Stimulated activated CD4-positive, alpha-beta T cell treated with anti-CD3 and anti-CD28 coated beads, Interleukin-2, amount 100 ng/mL, for 24 hours (primary cell): ENCODE measurements around the gene IL17F.

ENCODE experiments used
- DNase-seq, 2 donors: peaks; one replicate each; pipeline ENCODE4 v3.0.0-alpha.2; 2020

Gene IL17F

DNA sequence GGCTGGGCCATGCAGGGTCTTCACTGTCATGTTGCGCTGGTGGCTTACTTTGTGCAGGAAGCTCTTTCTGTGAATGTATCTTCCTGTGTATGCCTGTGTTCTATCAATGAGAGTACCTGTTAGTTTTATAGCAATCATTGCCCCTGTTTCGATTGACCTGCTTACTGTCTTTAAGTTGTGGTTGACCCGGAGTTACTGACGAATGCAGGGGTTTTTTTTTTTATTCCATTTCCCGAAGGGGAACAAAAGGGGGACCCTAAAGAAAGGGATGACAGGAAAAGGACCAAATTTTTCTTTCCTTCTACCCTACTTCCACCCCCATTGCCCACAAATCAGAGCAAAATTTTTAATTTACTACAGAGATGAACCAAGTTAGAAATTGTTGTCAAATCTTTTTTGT is at the start of gene IL17F:
TSS of gene IL17F (minus strand) at position 101 of the 400 bp plus-strand sequence. CDS start at position 30, 71 bp downstream.
- DNase-seq = no peak

DNA sequence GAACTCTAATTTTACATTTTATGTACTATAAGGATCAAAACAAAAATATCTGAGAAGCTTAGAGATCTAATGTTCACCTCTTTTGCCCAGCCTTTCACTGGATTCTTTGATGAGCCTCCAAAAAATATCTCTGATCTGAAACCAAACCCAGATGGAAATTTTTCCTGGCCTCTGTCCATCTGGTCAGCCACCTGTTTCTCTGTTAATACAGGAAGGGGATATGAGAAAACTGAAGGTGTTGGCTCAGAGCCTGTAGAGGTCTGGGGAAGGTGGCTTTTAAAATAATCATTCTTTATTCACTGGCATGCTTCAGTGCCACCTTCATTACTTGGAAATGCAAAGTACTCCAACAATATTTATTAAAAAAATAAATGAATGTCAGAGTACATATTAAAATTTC is 48.8 kb upstream of the IL17F start:
- no peak for DNase-seq

GRCh38 chr6:52288841-52289240 is 44.5 kb upstream of the IL17F start:
- DNase-seq = no peak

GRCh38 chr6:52288216-52288615 is 43.9 kb upstream of the IL17F start:
- no peak for DNase-seq

DNA sequence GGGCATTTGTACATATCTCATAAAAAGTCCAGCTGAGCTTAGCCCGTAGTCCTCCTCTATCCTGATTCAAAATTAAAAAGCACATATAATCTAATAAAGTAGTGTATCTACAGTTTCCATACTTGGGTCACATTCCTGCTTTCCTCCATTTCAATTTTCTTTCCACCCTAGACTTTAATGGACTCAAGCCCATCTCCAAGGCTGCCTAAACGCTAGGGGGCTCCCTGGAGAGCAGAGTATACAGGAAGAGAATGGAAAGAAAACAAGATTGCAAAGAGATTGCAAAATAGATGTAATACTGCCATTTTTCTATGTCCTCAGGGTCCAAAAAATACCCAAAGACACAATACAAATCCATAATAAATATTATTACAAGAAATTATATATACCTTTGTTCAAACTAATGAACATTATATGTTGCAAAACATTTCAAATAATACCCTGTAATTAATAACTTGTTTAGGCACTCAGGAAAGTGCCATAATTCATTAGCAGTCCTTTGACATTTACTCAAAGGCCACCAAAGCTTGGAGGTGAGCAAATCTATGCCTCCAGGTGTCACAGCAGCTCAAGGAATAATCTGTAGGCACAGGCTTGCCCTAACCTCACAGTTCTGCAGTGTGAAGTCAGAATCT is 42.6 kb upstream of the IL17F start:
- peak; percentile 74 to 76 for DNase-seq

DNA sequence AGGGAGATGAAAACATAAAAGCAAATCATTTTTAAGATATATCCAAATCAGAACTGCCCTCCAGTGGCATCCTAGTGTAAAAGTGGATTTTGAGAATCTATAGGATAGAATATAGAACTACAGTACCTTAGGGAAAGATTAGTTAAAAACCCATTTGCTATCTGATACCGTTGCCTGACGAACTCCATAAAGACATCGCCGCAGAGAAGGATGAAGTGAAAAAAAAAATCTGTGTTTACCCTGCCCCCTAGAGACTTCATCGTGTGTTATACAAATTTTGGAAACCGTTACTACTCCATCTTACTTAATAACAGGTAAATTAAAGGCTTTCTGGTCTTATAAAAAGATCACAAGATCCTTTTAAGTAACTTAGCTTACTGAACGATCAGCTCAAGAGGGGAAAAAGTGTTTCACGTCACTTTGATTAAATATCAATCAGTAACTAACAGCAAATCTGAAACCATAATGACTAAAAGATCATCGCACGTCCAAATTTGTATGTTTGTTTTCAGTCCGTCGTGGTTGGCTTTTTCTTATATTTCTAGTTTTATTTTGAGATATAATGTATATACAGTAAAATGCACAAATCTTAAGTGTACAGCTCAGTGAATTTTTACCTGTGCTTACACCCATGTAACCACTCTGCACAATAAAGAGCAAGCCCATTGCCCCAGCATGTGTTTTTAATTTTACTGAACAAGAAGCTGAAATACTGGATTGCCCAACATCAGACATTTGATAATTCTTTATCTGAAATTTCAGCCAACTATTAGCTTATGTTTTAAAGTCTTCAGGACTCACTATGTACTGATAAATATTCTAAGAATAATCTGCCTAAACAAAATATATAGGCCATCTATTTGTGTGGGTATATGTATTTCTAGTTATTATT is 41.1 kb upstream of the IL17F start:
- no peak for DNase-seq

GRCh38 chr6:52284460-52285176 is 40.3 kb upstream of the IL17F start, which contains the start of gene MCM3:
Gene MCM3 (minus strand): TSS chr6:52284742. CDS start chr6:52284674, 68 bp downstream.
- DNase-seq = peak; percentile 92 to 94

DNA sequence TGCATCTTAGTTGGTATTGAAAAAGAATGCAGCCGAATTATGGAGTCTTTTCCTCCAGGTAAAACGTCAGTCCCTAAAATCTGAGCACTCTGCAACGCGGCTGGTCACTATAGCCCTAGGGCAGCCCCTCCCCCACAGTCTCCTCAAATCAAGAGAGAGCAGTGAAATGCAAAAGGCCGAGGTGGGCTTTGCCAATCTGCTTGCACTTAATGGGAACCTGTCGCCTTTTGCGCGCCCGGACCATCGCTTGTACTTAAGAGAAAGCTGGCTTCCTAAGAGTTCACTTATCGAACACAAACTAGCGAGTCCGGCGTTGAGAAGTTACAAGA is 39.8 kb upstream of the IL17F start:
- peak; percentile 62 to 74 for DNase-seq

DNA sequence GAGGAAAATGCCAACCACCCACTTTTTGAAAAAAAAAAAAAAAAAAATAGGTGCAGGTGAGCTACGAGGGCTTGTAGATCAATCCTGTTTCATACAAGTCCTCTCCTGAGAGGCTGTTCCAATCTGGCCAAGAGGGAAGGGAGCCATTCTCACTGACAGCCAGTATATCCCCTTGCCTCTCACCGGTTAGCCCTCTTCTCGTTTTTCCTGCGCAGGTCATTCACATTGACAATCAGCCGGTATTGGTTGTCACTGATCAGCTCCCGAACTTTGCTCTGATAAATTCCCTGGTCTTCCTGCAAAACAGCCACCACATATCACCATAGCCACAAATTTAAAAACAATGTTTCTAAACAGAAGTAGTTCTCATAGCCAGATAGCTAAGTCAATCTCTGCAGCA is 38.8 kb upstream of the IL17F start:
- no peak for DNase-seq

- no peak for DNase-seq
Measured at GRCh38 chr6:52276130-52276529, 31.8 kb upstream of the IL17F start.

DNA sequence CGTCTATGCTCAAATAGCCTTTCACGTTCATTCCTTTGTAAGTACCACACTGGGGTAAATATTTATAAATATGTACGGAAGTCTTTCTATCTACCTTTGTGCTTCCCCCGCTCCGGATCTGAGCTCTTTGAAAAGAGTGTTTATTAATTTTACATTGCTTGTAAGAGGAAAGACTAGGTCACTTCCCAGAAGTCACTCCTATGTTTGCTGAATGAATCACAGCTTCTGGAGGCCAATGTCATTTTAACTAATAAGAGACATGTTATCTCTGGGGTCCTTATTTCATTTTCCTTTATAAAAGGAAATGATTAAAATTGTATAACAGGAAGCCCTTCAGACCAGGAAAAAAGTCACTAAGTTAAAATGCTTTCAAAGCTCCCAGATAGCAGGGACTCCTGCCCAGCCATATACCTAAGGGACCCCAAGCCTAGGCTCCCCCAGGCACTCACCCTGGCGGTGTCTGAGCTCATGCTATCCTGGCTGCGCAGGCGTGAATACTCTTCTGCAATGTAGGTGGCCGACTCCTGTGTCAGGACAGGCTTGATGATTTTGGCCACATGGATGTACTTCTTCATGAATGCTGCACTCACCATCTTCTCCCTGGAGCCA is 27.7 kb upstream of the IL17F start:
- no peak for DNase-seq

GRCh38 chr6:52263709-52264540 is 19.6 kb upstream of the IL17F start:
- peak; percentile 73 to 76 for DNase-seq

DNA sequence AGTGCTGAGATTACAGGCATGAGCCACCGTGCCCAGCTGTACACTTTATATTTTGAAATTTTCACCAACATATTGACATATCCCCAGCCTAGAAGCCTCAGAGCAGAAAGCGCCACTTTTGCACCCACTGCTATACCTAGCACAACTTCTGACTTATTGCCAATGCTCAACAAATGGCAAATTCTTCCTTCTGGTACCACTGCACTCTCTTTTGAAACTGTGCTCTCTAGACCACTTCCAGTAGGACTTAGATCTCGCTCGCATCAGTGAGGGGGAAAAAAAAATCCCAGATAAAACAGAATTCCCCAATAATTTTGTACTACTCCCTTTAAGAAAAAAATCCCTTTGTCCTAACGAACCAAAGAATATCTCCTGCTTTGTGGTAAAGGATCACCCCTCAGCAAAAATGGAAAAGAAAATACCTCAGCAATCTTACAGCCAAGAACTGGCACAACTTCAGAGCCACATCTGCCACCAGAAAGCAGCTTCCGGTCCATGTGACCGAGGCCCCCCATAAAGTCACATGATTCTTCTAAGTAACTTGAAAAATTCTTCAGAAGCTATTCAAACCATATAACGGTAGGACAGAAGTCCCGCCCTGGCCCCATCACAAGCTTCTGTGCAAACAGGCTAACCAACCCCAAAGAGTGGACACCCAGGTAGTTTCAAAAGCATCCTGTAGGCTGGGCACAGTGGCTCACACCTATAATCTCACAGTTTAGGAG is 18.5 kb upstream of the IL17F start:
- no peak for DNase-seq

- no peak for DNase-seq
Measured at GRCh38 chr6:52261229-52261628, 16.9 kb upstream of the IL17F start.

- no peak for DNase-seq
Measured at GRCh38 chr6:52260634-52261033, 16.3 kb upstream of the IL17F start.

DNA sequence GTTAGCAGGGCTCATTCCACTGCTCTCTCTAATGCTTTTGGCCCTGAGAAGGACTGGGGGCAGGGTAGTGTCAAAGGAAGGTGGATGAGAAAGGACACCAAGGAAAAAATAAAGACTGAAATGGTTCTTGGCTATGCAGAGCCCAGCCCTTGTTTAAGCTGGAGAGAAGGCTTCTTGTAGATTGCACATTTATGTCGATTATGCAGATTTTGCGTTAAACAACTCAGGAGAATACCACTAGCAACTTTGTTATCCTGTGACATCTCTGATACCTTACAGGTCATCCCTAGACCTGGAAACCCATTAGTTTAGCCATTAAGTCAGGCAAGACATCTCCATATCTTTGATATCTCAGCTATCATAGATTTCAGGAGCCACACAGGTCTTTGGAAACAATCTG is 11.1 kb upstream of the IL17F start:
- DNase-seq = no peak

GRCh38 chr6:52254731-52255378 is 10.6 kb upstream of the IL17F start:
- DNase-seq = no peak

DNA sequence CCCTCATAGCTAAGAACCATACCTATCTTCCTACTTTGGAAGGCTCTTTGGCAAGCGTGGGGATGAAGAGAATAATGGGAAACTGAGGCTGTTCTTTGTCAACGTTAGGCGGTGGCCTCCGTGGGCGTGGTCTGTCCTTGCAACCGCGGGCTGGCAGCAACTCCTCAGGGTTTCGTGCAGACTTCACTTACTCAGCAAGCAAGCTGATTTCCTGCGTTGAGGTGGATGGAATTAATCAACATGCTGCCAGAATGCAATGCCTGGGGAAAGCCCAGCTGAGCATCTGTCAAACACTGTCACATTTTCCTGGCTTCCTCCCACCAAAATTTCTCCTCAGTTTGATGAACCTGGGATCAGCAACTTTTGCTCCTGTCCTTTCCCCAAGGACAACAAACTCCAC is 9.2 kb upstream of the IL17F start:
- peak; percentile 49 to 65 for DNase-seq

- no peak for DNase-seq
Measured at GRCh38 chr6:52251113-52251512, 6.8 kb upstream of the IL17F start.

GRCh38 chr6:52249078-52249477 is 4.8 kb upstream of the IL17F start:
- no peak for DNase-seq

DNA sequence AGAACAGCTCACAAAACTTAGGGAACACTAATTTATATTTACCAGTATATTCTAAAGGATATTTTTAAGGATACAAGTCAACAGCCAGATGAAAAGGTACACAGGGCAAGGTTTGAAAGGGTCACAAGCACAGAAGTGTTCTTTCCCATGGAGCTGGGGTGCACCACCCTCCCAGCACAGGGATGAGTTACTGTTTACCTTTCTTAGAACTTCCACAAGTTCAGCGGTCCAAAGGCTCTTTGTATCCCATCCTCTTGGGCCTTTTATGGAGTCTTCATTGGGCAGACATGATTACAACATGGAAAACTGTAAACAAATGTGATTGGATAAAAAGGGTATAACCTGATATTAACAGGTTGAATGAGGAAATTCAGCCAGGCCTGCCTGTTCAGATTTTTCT is 1.1 kb upstream of the IL17F start:
- DNase-seq = no peak
